ENCODE data around the gene SPPL3.
"Not testable (repeated sequence)": the region's sequence is repeated elsewhere in the genome, so short reads cannot be mapped to it uniquely, and the experiment has no call there.

Gene SPPL3

GRCh38 chr12:120917748-120918147 is 13.6 kb upstream of the SPPL3 start:
- no peak for DNase-seq

- no peak for DNase-seq
Measured at GRCh38 chr12:120916561-120916960, 12.4 kb upstream of the SPPL3 start.

- DNase-seq: no peak
Measured at GRCh38 chr12:120914794-120915193, 10.6 kb upstream of the SPPL3 start.

DNA sequence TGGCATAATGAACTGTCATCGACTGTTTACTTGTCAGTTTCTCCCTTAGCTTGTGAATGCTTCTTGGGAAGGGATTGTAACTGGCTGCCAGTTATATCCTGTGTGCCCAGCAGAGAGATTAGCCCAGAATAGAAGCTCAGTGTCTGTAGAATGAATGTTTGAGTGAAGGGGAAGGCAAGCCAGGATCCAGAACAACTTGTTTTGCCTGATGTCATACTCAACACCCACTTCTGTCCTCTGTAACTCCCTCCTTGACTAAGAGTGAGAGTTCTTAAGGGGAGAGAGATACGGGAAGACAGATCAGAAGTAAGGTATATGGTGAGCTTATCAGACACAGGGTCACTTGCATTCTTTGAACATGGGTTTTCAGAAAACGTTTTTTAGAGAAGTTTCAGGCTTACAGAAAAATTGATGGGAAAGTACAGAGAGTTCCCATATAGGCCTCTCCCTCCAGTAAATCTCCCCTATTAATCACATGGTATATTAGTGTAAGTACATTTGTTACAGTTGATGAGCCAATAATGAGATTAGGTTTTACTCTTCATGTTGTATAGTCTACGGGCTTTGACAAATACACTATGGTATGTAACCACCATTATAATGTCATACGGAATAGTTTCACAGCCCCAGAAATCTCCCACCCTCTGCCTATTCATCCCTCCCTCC is 5.6 kb upstream of the SPPL3 start:
- DNase-seq: no peak

DNA sequence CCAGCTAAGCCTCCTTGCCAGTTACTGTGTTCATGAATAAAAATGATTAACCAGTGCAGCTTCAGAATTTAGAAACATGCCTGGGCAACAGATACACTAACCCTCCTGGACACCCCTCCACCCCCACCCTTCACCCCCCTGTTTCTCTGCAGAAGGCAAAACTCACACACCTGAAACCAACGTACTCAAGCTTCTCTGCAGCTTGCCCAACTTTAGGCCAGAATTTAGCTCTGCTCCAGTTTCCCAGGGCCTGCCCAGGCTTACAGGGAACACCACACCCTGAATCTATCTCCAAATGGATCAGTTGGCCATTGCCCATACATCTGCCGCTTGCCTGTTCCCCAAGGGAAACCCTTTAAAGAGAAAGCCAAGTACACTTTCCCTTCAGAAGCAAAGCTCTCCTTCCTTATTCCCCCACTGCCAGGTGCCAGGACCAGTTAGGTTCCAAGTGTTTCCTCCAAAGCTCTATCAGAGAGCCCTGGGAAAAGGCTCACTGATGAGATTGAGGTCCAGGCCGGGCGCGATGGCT is 1.8 kb upstream of the SPPL3 start:
- DNase-seq: no peak

DNA sequence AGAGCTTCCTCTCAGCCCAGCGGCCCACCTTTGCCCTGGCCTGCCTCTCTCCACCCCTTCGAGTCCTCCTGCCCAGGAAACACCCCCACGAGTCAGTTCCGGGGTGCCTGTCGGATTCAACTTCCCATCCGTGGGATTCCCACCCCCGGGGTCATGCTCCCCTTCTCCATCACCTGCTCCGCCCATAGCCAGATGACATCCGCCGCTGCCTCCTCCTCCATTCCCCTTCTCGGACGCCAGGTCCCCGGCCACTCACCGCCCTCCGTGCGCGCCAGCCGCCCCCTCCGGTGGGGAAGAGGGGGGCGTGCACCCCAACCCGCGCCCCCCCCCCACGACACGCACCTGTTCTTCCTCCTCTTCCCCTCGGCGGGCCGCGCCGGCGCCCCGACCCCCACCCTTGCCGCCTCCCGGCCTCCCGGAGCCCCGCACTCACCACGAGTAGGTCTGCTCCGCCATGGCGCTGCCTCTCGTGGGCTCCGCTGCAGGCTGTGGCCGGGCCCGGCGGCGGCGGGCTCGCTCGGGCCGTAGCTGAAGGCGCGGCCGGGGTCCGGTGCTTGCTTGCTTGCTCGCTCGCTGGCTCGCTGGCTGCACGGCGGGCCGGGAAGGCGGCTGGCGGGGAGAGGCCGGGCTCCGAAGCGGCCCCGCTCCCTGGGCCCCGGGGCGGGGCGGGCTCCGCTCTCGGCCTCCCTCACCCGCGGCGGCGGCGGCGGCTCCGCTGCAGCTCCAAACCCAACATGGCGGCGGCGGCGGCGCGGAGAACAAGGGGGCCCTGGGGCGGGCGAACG is 554 bp downstream of the SPPL3 start:
- DNase-seq: peak; percentile 13

GRCh38 chr12:120902846-120903411 is 1.2 kb downstream of the SPPL3 start:
- no peak for DNase-seq

GRCh38 chr12:120901818-120902217 is 2.3 kb downstream of the SPPL3 start:
- no peak for DNase-seq

DNA sequence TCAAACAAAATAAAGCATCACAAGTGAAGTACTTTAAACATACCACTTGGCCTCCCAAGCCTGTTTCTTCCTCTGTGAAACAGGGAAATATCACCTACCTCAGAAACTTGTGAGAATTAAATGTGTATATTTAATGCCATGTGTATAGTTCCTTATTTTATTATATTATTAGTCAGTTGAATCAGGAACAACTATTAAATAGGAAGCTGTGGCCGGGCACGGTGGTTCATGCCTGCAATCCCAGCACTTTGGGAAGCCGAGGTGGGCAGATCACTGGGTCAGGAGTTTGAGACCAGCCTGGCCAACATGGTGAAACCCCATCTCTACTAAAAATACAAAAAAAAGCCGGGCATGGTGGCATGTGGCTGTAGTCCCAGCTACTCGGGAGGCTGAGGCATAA is 3.1 kb downstream of the SPPL3 start:
- DNase-seq: not testable (repeated sequence)

DNA sequence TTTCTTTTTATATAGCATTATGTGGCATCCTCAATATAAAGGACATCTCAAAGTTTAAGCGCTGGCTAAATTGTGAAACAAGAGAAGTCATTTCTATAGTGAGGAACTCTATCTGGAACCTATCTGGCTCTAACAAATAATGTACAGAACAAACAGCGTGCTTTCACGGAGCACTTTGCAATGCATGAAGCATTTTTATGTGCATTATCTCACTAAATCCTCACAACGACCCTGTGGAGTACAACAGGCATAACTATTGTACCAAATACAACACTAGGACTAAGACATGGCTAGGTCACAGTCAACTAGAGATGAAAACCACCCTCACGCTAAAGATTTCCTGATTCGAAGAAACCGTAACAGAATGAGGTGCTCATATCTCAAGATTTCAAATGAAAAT is 8.6 kb downstream of the SPPL3 start:
- DNase-seq: no peak

DNA sequence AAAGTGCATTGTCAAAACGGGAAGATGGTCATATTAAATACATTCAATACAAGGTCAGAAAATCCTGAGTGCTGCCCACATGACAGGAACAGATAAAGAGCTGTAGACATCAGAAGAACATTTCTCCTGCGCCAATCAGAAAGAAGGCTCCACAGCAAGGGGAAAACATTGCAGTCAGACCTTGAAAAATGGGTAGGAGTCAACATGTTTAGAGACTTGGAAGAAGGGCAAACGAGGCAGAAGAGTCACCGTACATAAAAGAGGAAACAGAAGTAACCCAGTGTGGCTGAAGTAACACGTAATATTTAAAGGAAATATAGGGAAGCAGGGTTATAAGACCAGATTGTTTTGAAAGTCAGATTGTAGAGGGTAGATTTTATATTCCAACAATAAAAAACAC is 11.9 kb downstream of the SPPL3 start:
- peak; percentile 58 for DNase-seq

DNA sequence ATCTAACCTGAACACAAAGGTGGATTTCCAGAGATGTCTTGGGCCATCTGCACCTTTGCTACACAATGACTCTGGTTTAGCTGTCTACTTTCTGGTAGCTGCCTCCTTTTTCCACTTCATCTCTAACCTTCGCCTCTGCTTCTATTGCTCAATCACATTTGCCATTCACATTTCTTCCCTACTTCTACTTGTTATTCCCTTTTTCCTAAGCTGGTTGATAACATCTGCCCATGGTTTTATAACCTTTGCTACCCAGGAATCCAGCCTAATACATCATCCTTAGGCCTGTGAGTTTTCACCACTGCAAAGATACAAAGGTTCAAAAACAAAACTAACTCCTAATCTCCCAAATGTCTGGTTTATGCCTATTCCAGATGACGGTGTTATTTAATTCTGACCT is 13.2 kb downstream of the SPPL3 start:
- DNase-seq: no peak

DNA sequence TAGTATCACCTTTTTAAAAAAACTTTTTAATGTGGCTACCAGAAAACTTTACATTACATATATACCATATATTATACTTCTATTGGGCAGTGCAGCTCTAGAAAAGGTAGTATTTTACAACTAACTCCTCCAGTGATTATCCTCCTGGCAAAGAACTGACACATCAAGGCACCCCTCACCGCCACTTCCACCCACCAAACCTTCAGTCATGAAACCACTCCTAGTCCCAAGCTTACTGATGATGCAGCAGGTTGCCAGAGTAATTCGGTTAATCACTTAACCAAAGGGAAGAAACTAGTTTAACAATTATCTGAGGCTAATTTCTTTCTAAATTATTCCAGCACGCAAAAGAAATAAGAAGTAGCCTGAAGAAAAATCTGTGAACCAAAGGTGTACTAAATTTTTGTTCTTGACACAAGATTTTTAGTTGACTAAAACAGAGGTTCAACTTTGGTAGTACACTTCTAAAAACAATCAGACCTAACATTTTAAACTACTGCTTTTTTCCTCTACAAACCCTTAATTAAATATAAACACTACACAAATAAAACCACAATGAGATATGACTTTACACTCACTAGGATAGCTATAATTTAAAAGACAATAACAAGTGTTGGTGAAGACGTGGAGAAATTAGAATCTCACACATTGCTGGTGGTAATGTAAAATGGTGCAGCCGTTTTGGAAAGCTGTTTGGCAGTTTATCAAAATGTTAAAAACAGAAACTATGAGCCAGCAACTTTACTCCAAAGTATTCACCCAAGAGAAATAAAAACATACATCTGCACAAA is 16.7 kb downstream of the SPPL3 start:
- DNase-seq: no peak

DNA sequence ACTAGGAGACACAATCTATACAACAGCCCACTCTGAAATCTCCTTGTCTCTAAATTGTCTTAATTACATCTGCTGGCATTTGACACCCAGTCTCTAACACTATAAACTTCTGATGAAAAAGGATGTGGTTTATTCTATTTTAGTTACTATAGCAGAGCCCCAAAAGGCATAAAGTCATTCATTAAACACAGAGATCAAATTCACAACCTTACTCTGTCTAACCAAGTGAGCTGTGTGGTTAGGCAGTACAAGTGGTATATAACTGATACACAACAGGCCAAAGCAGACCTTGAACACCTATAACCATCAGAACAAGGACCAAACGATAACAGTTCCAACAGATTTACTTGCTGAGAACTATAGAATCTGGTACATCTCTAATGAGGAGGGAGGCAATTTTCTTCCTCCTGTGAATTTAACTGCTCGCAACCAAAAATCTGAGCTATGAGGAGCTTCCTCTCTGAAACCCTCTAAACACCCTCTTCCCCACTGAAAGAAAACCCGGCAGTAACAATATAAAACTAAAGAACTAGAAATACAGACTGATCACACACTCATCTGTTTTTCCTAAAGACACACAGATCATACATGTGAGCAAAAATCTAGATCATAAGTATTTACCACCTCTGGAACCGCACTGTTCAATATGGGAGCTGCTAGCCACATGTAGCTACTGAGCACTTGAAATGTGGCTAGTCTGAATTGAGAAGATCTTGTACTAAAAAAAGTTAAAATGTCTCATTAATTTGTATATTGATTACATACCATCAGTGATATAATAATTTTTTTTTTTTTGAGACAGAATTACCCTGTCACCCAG is 17.7 kb downstream of the SPPL3 start:
- no peak for DNase-seq

DNA sequence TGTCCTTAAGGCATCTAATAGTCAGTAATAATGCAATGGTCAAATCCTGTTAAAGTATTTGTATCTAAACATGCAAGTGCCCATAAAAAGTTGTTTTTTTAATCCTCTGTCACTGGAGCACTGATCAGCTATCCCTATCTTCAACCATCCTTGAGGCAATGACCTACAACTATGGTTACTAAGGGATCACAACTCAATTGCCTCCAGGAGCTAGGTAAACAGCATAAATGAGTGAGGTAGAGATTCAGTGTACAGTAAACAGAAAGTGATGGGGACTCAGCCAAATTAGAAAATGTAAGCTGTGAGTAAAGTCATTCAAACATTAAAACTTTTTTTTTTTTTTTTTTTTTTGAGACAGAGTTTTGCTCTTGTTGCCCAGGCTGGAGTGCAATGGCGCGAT is 18.6 kb downstream of the SPPL3 start:
- no peak for DNase-seq

- no peak for DNase-seq
Measured at GRCh38 chr12:120884644-120885043, 19.5 kb downstream of the SPPL3 start.

- DNase-seq: no peak
Measured at GRCh38 chr12:120882055-120882555, 22.1 kb downstream of the SPPL3 start.

- no peak for DNase-seq
Measured at GRCh38 chr12:120879718-120880300, 24.3 kb downstream of the SPPL3 start.

GRCh38 chr12:120879102-120879501 is 25.1 kb downstream of the SPPL3 start:
- DNase-seq: no peak

- DNase-seq: no peak
Measured at GRCh38 chr12:120874547-120875245, 29.5 kb downstream of the SPPL3 start.

- DNase-seq: peak; percentile 50
Measured at GRCh38 chr12:120873226-120873625, 30.9 kb downstream of the SPPL3 start.
